ENCODE data around the gene ARFGAP2. TPM values are rescaled to one million over a fixed set of nuclear protein-coding genes. Genes with fewer than 3 reads are reported as not detected.

Gene ARFGAP2
- total RNA-seq, 1 donor from 2014 or later: 119 TPM

DNA sequence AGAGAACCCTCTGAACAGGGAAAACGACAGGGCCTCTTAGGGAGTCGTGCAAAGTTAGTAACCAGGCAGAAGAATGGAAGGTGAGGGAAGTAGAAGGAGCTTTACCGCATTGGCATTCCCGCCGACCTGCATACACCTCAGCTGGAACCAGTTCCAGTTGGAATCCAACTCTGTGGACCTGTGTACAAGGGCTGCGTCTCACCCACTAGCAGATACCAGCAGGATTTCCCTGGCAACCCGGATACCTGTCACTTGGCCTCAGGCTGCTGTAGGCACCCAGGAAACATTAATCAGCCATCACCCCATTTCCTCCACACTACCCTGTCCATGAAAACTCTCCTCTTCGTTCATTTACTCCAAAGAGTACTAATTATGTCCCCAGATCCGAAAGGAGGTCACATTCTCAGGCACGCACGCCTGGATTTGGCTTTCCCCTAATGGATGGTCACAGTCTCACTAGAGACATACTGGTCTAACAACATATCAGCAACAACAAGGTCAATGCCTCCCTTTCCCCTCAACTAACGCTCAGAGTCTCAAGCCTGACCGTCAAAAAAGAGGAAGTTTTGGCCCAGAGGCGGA is 842 bp downstream of the ARFGAP2 start:
- Mint-ChIP-seq H3K4me1 (ENCODE audit: low read depth, unreplicated experiment) (peaks cover 28% of the 10 kb centered on the region), H3K27me3 (ENCODE audit: unreplicated experiment) (peaks cover 18% of the 10 kb centered on the region), H3K27ac (ENCODE audit: unreplicated experiment) (peak overlapping the region; percentile 96)

GRCh38 chr11:47172740-47173336 is 3.8 kb downstream of the ARFGAP2 start:
- no peak for TF ChIP-seq CTCF (IDR thresholded peaks at IDR 0.05; ENCODE audit: partially characterized antibody, unreplicated experiment)
- Mint-ChIP-seq H3K4me3 (ENCODE audit: unreplicated experiment) (peak overlapping the region; percentile 67), H3K9me3 (ENCODE audit: unreplicated experiment) (peaks cover 14% of the 10 kb centered on the region), H3K27ac (ENCODE audit: unreplicated experiment) (peak overlapping the region; percentile 91), H3K36me3 (ENCODE audit: unreplicated experiment) (no peaks in the 10 kb centered on the region), H3K4me1 (ENCODE audit: low read depth, unreplicated experiment) (peaks cover 25% of the 10 kb centered on the region), H3K27me3 (ENCODE audit: unreplicated experiment) (peaks cover 18% of the 10 kb centered on the region)
- DNase-seq: no peak

More for the DNA sequence above, 842 bp downstream of the ARFGAP2 start:
- peak overlapping the region; percentile 94 for H3K4me3 Mint-ChIP-seq (ENCODE audit: unreplicated experiment)
- TF ChIP-seq CTCF (IDR thresholded peaks at IDR 0.05; ENCODE audit: partially characterized antibody, unreplicated experiment): no peak
- no peak for DNase-seq
- H3K36me3 Mint-ChIP-seq (ENCODE audit: unreplicated experiment): no peaks in the 10 kb centered on the region
- H3K9me3 Mint-ChIP-seq (ENCODE audit: unreplicated experiment): peaks cover 14% of the 10 kb centered on the region

GRCh38 chr11:47171856-47172255 is 4.8 kb downstream of the ARFGAP2 start:
- TF ChIP-seq CTCF (IDR thresholded peaks at IDR 0.05; ENCODE audit: partially characterized antibody, unreplicated experiment): no peak
- Mint-ChIP-seq H3K4me3 (ENCODE audit: unreplicated experiment) (peak overlapping the region; percentile 67), H3K27ac (ENCODE audit: unreplicated experiment) (peak overlapping the region; percentile 91), H3K27me3 (ENCODE audit: unreplicated experiment) (peaks cover 14% of the 10 kb centered on the region), H3K36me3 (ENCODE audit: unreplicated experiment) (no peaks in the 10 kb centered on the region), H3K9me3 (ENCODE audit: unreplicated experiment) (peaks cover 10% of the 10 kb centered on the region), H3K4me1 (ENCODE audit: low read depth, unreplicated experiment) (peaks cover 25% of the 10 kb centered on the region)
- DNase-seq: no peak

- peak overlapping the region; percentile 91 for H3K27ac Mint-ChIP-seq (ENCODE audit: unreplicated experiment)
- TF ChIP-seq CTCF (IDR thresholded peaks at IDR 0.05; ENCODE audit: partially characterized antibody, unreplicated experiment): no peak
- no peaks in the 10 kb centered on the region for H3K36me3 Mint-ChIP-seq (ENCODE audit: unreplicated experiment)
- no peak for DNase-seq
- peaks cover 10% of the 10 kb centered on the region for H3K9me3 Mint-ChIP-seq (ENCODE audit: unreplicated experiment)
- no peak overlapping the region for H3K4me3 Mint-ChIP-seq (ENCODE audit: unreplicated experiment)
- H3K27me3 Mint-ChIP-seq (ENCODE audit: unreplicated experiment): peaks cover 14% of the 10 kb centered on the region
- peaks cover 25% of the 10 kb centered on the region for H3K4me1 Mint-ChIP-seq (ENCODE audit: low read depth, unreplicated experiment)
These were observed 5.4 kb downstream of the ARFGAP2 start for GRCh38 chr11:47171061-47171838.

DNA sequence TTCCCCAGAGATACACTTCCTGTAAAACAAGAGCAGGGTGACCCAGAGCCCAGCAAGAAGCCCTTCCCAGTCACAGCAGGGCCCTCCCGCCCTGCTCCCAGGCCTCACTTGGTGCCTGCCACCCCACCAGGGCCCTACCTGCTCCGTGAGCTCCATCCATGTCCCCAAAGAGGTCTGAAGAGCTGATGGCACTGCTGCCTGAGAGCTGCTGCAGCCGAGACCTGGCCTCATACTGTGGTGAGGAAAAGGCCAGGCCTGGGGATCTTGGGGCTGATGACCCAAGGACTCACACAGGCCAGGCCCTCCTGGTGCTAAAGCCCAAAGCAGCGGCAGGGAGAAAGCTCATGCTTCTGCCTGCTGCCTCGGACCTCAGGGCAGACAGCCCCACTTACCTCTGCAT is 10.3 kb downstream of the ARFGAP2 start:
- Mint-ChIP-seq H3K9me3 (ENCODE audit: unreplicated experiment) (peaks cover 9% of the 10 kb centered on the region), H3K36me3 (ENCODE audit: unreplicated experiment) (no peaks in the 10 kb centered on the region), H3K4me3 (ENCODE audit: unreplicated experiment) (no peak overlapping the region), H3K4me1 (ENCODE audit: low read depth, unreplicated experiment) (peaks cover 3% of the 10 kb centered on the region), H3K27ac (ENCODE audit: unreplicated experiment) (no peak overlapping the region), H3K27me3 (ENCODE audit: unreplicated experiment) (peaks cover 12% of the 10 kb centered on the region)
- TF ChIP-seq CTCF (IDR thresholded peaks at IDR 0.05; ENCODE audit: partially characterized antibody, unreplicated experiment): no peak
- DNase-seq: no peak
